CD4-positive, alpha-beta T cell (primary cell): ENCODE data around the gene FBXW12. TPM values are rescaled to one million over a fixed set of nuclear protein-coding genes. Genes with fewer than 3 reads are reported as not detected.

Experiments
- ATAC-seq: fragments of 200-7000 bp; cut with Tn5 transposase; one replicate; pipeline ENCODE4 v1.10.0; 2022; ENCODE audit warnings: mild to moderate bottlenecking; ENCODE audit not compliant: poor library complexity
- CTCF ChIA-PET: fragments of 350-600 bp; sonication (Branson Sonifier 250); formaldehyde crosslinking; loops from one replicate; lab custom pipeline; 2021; ENCODE audit warnings: antibody characterized with exemption, inconsistent platforms; lab: Charles Lee
- POLR2A ChIA-PET: fragments of 350-600 bp; sonication (Branson Sonifier 250); formaldehyde crosslinking; loops from one replicate; lab custom pipeline; 2021; ENCODE audit warnings: antibody characterized with exemption, inconsistent platforms; lab: Charles Lee
- DNase-seq, 14 experiments: peaks; one replicate each; pipeline ENCODE4 v3.0.0-alpha.2; 2013 to 2020; ENCODE audit warnings: mixed read lengths in 2 of 14
- H3K27ac ChIP-seq, 2 donors: one replicate each; pipeline versions ENCODE4 v1.5.1 to v1.7.0; 2013; ENCODE audit warnings: low read length in 2 of 2, low read depth in 1 of 2, mild to moderate bottlenecking in 1 of 2
- H3K27me3 ChIP-seq, 2 experiments: 1 replicate in 1 of 2; 2 replicates in 1 of 2; pipeline versions ENCODE4 v1.6.1 to v1.7.0; 2013; ENCODE audit warnings: low read length in 2 of 2, control low read depth in 1 of 2, mild to moderate bottlenecking in 1 of 2, moderate library complexity in 1 of 2; ENCODE audit not compliant: insufficient read depth in 2 of 2, control insufficient read depth in 1 of 2
- H3K36me3 ChIP-seq: one replicate; pipeline ENCODE4 v1.6.1; 2013; ENCODE audit warnings: low read length, control low read depth; ENCODE audit not compliant: insufficient read depth
- H3K4me1 ChIP-seq: one replicate; pipeline ENCODE4 v1.6.1; 2013; ENCODE audit warnings: low read length, control low read depth; ENCODE audit not compliant: insufficient read depth
- H3K4me3 ChIP-seq: one replicate; pipeline ENCODE4 v1.5.1; 2013; ENCODE audit warnings: mild to moderate bottlenecking, low read length, moderate library complexity
- H3K9me3 ChIP-seq, 2 experiments: 1 replicate in 1 of 2; 2 replicates in 1 of 2; pipeline versions ENCODE4 v1.6.1 to v1.7.0; 2013; ENCODE audit warnings: low read length in 2 of 2, mild to moderate bottlenecking in 2 of 2, control low read depth in 1 of 2, moderate library complexity in 1 of 2; ENCODE audit not compliant: control insufficient read depth in 1 of 2, insufficient read depth in 1 of 2
- H3K27ac Mint-ChIP-seq: one replicate; pipeline ENCODE4 v1.8.0; 2020; ENCODE audit warnings: mixed read lengths
- H3K27me3 Mint-ChIP-seq: one replicate; pipeline ENCODE4 v1.8.0; 2021; ENCODE audit warnings: mixed read lengths
- H3K36me3 Mint-ChIP-seq: one replicate; pipeline ENCODE4 v1.8.0; 2021; ENCODE audit warnings: low read depth, mixed read lengths
- H3K4me1 Mint-ChIP-seq: one replicate; pipeline ENCODE4 v1.8.0; 2021; ENCODE audit warnings: low read depth, mixed read lengths
- H3K4me3 Mint-ChIP-seq: one replicate; pipeline ENCODE4 v1.8.0; 2020; ENCODE audit warnings: mild to moderate bottlenecking, mixed read lengths
- H3K9me3 Mint-ChIP-seq: one replicate; pipeline ENCODE4 v1.8.0; 2020; ENCODE audit warnings: mixed read lengths
- CTCF ChIP-seq: fragments of 200-600 bp; IDR thresholded peaks from one replicate; pipeline ENCODE4 v1.8.0; 2022; ENCODE audit warnings: antibody characterized with exemption, mild to moderate bottlenecking
- intact Hi-C, 2 experiments: fragments of 100-400 bp; cut with DNase I in 1 of 2; cut with micrococcal nuclease in 1 of 2; formaldehyde crosslinking; loops; one replicate each; pipeline versions ENCODE4 v1.15.1 to v1.9.0; 2023 to 2025; cut with DNase I, micrococcal nuclease
- total RNA-seq, 174 experiments: library from RNA in 2 of 174; stranded (reverse) in 2 of 174; gene quantifications; one replicate each; pipeline ENCODE4 v1.2.3 and lab custom pipeline; 2021 to 2026

The FBXW12 gene
- total RNA-seq, 2 experiments from 2014 or later, result not detected

GRCh38 chr3:48343432-48343831, 28.6 kb upstream of the FBXW12 start:
- no peak for TF ChIP-seq CTCF
- Histone ChIP-seq H3K4me3 (no peak overlapping the region), H3K27me3 (no peaks in the 10 kb centered on the region), H3K4me1 (no peaks in the 10 kb centered on the region), H3K27ac (no peak overlapping the region), H3K9me3 (no peaks in the 10 kb centered on the region), H3K36me3 (no peaks in the 10 kb centered on the region)
- ATAC-seq (no peak), DNase-seq (no peak)
- Mint-ChIP-seq H3K27me3 (no peaks in the 10 kb centered on the region), H3K9me3 (no peaks in the 10 kb centered on the region), H3K4me3 (no peak overlapping the region), H3K27ac (no peak overlapping the region), H3K36me3 (no peaks in the 10 kb centered on the region), H3K4me1 (no peaks in the 10 kb centered on the region)
- intact Hi-C loops, result no loop called here
- POLR2A ChIA-PET, result no interaction called here
- CTCF ChIA-PET, result no interaction called here

- Mint-ChIP-seq H3K9me3 (no peaks in the 10 kb centered on the region), H3K27ac (no peak overlapping the region), H3K27me3 (no peaks in the 10 kb centered on the region), H3K4me1 (no peaks in the 10 kb centered on the region), H3K4me3 (no peak overlapping the region), H3K36me3 (no peaks in the 10 kb centered on the region)
- no peaks in the 10 kb centered on the region for H3K27me3 ChIP-seq
- no peak for TF ChIP-seq CTCF
- H3K27ac ChIP-seq, result no peak overlapping the region
- H3K4me1 ChIP-seq, result no peaks in the 10 kb centered on the region
- DNase-seq (no peak), ATAC-seq (no peak)
- H3K4me3 ChIP-seq, result no peak overlapping the region
- H3K9me3 ChIP-seq, result no peaks in the 10 kb centered on the region
- H3K36me3 ChIP-seq, result no peaks in the 10 kb centered on the region
- ChIA-PET CTCF (no interaction called here), POLR2A (no interaction called here)
- intact Hi-C loops, result no loop called here
Observed at GRCh38 chr3:48344867-48345507, 27.0 kb upstream of the FBXW12 start.

- Histone ChIP-seq H3K27ac (no peak overlapping the region), H3K36me3 (no peaks in the 10 kb centered on the region), H3K4me3 (no peak overlapping the region), H3K9me3 (no peaks in the 10 kb centered on the region), H3K27me3 (no peaks in the 10 kb centered on the region), H3K4me1 (no peaks in the 10 kb centered on the region)
- POLR2A ChIA-PET, result no interaction called here
- H3K9me3 Mint-ChIP-seq, result no peaks in the 10 kb centered on the region
- H3K4me3 Mint-ChIP-seq, result no peak overlapping the region
- CTCF ChIA-PET, result no interaction called here
- intact Hi-C loops, result no loop called here
- no peaks in the 10 kb centered on the region for H3K36me3 Mint-ChIP-seq
- no peaks in the 10 kb centered on the region for H3K27me3 Mint-ChIP-seq
- H3K27ac Mint-ChIP-seq, result no peak overlapping the region
- no peaks in the 10 kb centered on the region for H3K4me1 Mint-ChIP-seq
- DNase-seq, result no peak
- no peak for TF ChIP-seq CTCF
- no peak for ATAC-seq
Observed at GRCh38 chr3:48345946-48346572, 26.0 kb upstream of the FBXW12 start.
